Measurements from ENCODE around the gene ALDH9A1.

Gene ALDH9A1

GRCh38 chr1:165616987-165617546 is 81.3 kb downstream of the ALDH9A1 start:
- no peak for DNase-seq

- no peak for DNase-seq
Measured at GRCh38 chr1:165616054-165616612, 82.2 kb downstream of the ALDH9A1 start.

Measured in activated CD4-positive, alpha-beta T cell treated with anti-CD3 and anti-CD28 coated beads, Interleukin-10, Interleukin-2, amounts not matched to agents 100 ng/mL and 50 ng/mL, durations not matched to agents 16 hours and 8 hours (primary cell).